ENCODE measurements around the gene IL20. TPM values are rescaled to one million over a fixed set of nuclear protein-coding genes. Genes with fewer than 3 reads are reported as not detected.
"Not testable (repeated sequence)": the region's sequence is repeated elsewhere in the genome, so short reads cannot be mapped to it uniquely, and the experiment has no call there.

IL20 gene
- total and polyA plus RNA-seq, 2 experiments from 2014 or later: not detected

DNA sequence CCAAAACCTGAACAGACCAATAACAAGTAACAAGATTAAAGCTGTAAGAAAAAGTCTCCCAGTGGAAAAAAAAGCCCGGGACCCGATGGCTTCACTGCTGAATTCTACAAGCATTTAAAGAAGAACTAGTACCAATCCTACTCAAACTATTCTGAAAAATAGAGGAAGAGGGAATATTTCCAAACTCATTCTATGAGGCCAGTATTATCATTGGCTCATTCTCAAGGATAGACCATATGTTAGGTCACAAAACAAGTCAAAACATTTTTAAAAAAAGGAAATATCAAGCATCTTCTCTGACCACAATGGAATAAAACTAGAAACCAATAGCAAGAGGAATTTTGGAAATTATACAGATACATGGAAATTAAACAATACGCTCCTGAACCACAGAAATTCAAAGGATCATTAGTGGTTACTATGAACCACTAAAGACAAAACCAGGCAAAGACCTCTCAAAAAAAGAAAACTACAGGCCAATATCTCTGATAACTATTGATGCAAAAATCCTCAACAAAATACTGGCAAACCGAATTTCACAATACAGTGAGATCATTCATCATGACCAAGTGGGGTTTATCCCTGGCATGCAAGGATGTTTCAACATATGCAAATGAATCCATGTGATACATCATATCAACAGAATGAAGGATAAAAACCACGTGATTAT, 13.9 kb upstream of the IL20 start:
- no peak overlapping the region for H2AFZ ChIP-seq
- no peaks in the 10 kb centered on the region for H3K36me3 ChIP-seq (ENCODE audit: low read depth)
- H3F3A ChIP-seq (ENCODE audit: insufficient read depth): peaks cover 19% of the 10 kb centered on the region; the same call in 1 of the 2 replicates
- no peaks in the 10 kb centered on the region for H3K9me2 ChIP-seq (ENCODE audit: insufficient read depth)
- H3K27ac ChIP-seq: peak overlapping the region; percentile 58
- peak overlapping the region; percentile 1 for H3K4me2 ChIP-seq (ENCODE audit: unreplicated experiment)
- peak; percentile 84 for DNase-seq
- H3K79me2 ChIP-seq (ENCODE audit: insufficient read depth): no peaks in the 10 kb centered on the region
- no peaks in the 10 kb centered on the region for H3K27me3 ChIP-seq (replicated peaks; ENCODE audit: insufficient read depth)
- H3K9ac ChIP-seq: no peak overlapping the region
- no peaks in the 10 kb centered on the region for H4K20me1 ChIP-seq (ENCODE audit: insufficient read depth)
- 32 to 34% methylated on average over 5 of the region's 5 CpGs for WGBS, 2 experiments (ENCODE audit: low coverage in 1 of 2, low lambda C conversion rate in 2 of 2, missing lambda C conversion rate in 2 of 2)
- in situ Hi-C loops (cut with MboI): no loop called here
- TF ChIP-seq EZH2 (IDR thresholded peaks at IDR 0.05; ENCODE audit: insufficient read depth, poor library complexity, severe bottlenecking) (no peak), EZH2phosphoT487 (IDR thresholded peaks at IDR 0.05; ENCODE audit: insufficient read depth, low read depth) (peak; percentile 86)
- peaks cover 12% of the 10 kb centered on the region; the same call in 1 of the 2 replicates for H3K4me1 ChIP-seq (ENCODE audit: insufficient read depth)
- no peak overlapping the region for H3K4me3 ChIP-seq
- H3K9me3 ChIP-seq (ENCODE audit: low read depth): no peaks in the 10 kb centered on the region

GRCh38 chr1:206852662-206853061, 12.8 kb upstream of the IL20 start:
- 85 to 95% methylated on average over 2 of the region's 2 CpGs for WGBS, 2 experiments (ENCODE audit: low coverage in 1 of 2, low lambda C conversion rate in 2 of 2, missing lambda C conversion rate in 2 of 2)
- H3F3A ChIP-seq (ENCODE audit: insufficient read depth): peaks cover 19% of the 10 kb centered on the region; the same call in 1 of the 2 replicates
- H3K9me2 ChIP-seq (ENCODE audit: insufficient read depth); H3K9me3 ChIP-seq (ENCODE audit: low read depth); H3K36me3 ChIP-seq (ENCODE audit: low read depth); H3K27ac ChIP-seq; H3K4me2 ChIP-seq (ENCODE audit: unreplicated experiment); H3K79me2 ChIP-seq (ENCODE audit: insufficient read depth); H4K20me1 ChIP-seq (ENCODE audit: insufficient read depth); H3K9ac ChIP-seq; in situ Hi-C loops (cut with MboI); H3K27me3 ChIP-seq (replicated peaks; ENCODE audit: insufficient read depth); H2AFZ ChIP-seq; DNase-seq; H3K4me3 ChIP-seq: not testable (repeated sequence)
- H3K4me1 ChIP-seq (ENCODE audit: insufficient read depth): peaks cover 12% of the 10 kb centered on the region; the same call in 1 of the 2 replicates

GRCh38 chr1:206853696-206854095, 11.7 kb upstream of the IL20 start:
- H3K4me2 ChIP-seq (ENCODE audit: unreplicated experiment); H3K79me2 ChIP-seq (ENCODE audit: insufficient read depth); H3K27me3 ChIP-seq (replicated peaks; ENCODE audit: insufficient read depth); H2AFZ ChIP-seq; H3K27ac ChIP-seq; H3K9me3 ChIP-seq (ENCODE audit: low read depth); H3K36me3 ChIP-seq (ENCODE audit: low read depth); H3K9ac ChIP-seq; H3K9me2 ChIP-seq (ENCODE audit: insufficient read depth); H4K20me1 ChIP-seq (ENCODE audit: insufficient read depth); DNase-seq; H3K4me3 ChIP-seq; in situ Hi-C loops (cut with MboI): not testable (repeated sequence)
- H3K4me1 ChIP-seq (ENCODE audit: insufficient read depth): peaks cover 12% of the 10 kb centered on the region; the same call in 1 of the 2 replicates
- peaks cover 19% of the 10 kb centered on the region; the same call in 1 of the 2 replicates for H3F3A ChIP-seq (ENCODE audit: insufficient read depth)

DNA sequence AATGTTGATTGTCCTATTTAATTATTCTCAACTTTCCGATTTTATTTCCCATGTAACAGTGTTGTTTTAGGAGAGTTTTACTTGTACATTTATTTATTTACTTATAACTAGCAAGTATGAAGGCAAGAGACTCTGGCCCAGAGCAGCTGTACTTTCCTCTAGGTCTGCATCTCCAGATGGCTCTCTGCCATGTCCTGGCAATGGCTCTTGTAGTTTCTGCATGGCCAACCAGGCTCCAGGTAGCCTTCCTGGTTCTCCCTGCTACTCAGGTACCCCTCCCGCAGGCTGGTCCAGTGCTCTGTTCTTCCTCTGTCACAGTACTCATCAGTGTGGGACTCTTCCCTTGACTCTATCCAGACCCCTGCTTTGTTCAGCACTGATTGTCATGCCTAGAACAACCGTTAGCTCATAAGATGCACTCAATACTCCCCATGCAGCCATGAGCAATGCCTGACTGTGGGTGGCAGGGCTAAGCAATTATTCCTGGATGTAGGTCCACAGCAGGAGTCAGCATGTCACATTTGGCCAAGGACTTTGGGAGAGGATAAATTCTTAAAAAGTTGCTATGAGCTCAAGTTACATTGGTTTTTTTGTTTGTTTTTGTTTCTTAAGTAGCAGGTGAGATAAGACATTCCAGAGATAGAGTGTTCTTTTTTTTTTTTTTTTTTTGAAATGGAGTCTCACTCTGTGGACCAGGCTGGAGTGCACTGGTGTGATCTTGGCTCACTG, 10.9 kb upstream of the IL20 start:
- in situ Hi-C loops (cut with MboI): no loop called here
- Histone ChIP-seq H3K36me3 (ENCODE audit: low read depth) (no peaks in the 10 kb centered on the region), H3K27ac (no peak overlapping the region), H3K4me3 (no peak overlapping the region), H3K9me2 (ENCODE audit: insufficient read depth) (no peaks in the 10 kb centered on the region), H3K4me1 (ENCODE audit: insufficient read depth) (peaks cover 12% of the 10 kb centered on the region; the same call in 1 of the 2 replicates), H3F3A (ENCODE audit: insufficient read depth) (peaks cover 19% of the 10 kb centered on the region; the same call in 1 of the 2 replicates), H3K27me3 (replicated peaks; ENCODE audit: insufficient read depth) (no peaks in the 10 kb centered on the region), H3K9ac (no peak overlapping the region), H4K20me1 (ENCODE audit: insufficient read depth) (no peaks in the 10 kb centered on the region), H2AFZ (no peak overlapping the region), H3K79me2 (ENCODE audit: insufficient read depth) (no peaks in the 10 kb centered on the region), H3K9me3 (ENCODE audit: low read depth) (no peaks in the 10 kb centered on the region), H3K4me2 (ENCODE audit: unreplicated experiment) (no peak overlapping the region)
- TF ChIP-seq EZH2 (IDR thresholded peaks at IDR 0.05; ENCODE audit: insufficient read depth, poor library complexity, severe bottlenecking) (no peak), EZH2phosphoT487 (IDR thresholded peaks at IDR 0.05; ENCODE audit: insufficient read depth, low read depth) (no peak)
- DNase-seq: no peak
- WGBS, 2 experiments (ENCODE audit: low coverage in 1 of 2, low lambda C conversion rate in 2 of 2, missing lambda C conversion rate in 2 of 2): 62 to 64% methylated on average over 3 of the region's 3 CpGs
